NK-92 (cell line): Measurements from ENCODE around the gene SHISAL1.

Source experiments
- DNase-seq: peaks from one replicate; lab custom pipeline; 2025; ENCODE audit not compliant: unreplicated experiment; lab: John Stamatoyannopoulos, UW

The SHISAL1 gene

DNA sequence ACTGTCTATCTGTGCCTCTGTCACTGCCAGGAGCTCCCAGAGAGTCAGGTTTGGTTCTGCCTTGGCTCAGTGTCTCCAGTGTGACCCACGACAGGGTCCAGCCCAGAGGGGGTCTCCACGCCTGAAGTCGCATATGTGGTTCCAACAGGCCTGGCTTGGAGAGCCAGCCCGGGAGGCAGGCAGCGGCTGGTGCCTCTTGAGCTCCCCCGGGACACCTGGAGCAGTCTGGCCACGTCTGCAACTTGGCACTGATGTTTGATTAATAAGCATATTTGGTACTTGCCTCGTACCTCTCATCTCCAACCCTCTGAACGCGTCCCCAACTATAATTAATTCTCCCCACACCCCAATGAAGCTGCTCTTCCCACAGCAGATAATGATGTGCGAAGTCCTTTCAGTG lies 31.7 kb upstream of the SHISAL1 start:
- DNase-seq, result no peak

DNA sequence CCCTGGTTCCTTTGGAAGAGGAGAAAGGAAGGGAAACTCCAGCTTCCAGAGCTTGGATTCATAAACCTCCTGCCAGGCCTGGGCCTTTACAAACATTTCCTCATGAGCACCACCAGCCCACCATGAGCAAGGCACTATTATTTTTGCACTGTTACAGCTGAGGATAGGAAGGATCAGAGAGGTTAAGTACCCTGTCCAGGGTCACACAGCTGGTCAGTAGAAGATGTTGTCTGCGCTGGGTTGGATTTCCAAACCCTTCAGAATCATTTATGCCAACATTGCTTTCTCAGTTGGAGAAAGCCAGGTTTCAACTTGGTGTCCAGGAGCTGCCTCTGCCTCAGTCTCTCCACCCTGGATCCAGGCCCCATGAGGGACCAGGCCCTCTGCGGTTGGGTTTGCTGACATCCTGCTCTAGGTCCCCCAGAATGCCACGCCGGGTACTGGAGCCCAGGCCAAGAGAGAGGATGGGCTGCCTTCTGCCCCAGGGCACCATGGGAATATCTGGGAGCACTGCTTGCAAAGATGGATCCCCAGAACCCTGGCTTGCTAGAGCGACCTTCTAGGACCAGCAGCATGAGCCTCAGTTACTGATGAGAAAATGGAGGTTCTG lies 29.7 kb upstream of the SHISAL1 start:
- DNase-seq, result no peak

DNA sequence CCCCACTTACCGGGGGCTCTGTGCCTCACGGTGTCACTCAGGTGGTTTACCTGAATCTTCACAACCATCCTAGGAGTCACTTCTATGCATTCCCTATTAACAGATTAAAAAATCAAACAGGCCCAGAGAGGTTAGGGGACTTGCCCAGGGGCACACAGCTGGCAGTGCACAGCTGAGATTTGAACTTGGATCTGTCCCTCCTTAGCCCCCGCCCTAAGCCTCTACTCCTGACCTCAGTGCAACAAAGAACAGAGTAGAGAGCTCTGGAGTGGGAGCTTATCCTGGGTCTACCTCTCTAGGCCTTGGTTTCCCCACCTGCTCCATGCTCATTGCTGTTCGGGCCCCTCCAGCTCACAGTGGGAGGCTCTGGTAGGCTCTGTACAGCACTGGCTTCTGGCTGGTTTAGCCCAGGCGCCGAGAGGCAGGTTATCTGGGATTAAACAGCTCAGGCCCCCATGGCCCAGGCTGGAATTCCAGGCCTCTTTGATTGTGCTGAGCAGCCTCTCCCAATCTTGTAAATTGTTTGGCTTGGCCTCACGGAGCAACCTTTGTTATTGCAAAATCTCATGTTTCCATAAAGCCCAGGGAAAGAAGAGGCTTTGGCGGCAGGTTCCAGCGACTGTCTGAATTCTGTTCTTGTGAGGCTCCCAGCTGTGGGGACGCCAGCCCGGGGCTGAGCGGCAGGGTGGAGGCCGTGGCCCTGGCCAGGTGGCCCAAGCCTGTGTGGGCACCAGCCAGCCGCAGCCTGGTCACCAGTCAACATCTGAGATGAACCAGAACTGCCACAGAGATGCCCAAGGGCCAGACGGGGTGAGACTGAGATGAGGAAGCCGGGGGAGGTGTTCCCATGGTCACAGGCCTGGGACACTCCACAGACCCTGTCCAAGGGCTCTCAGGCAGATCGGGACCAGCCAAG lies 28.9 kb upstream of the SHISAL1 start:
- no peak for DNase-seq

DNA sequence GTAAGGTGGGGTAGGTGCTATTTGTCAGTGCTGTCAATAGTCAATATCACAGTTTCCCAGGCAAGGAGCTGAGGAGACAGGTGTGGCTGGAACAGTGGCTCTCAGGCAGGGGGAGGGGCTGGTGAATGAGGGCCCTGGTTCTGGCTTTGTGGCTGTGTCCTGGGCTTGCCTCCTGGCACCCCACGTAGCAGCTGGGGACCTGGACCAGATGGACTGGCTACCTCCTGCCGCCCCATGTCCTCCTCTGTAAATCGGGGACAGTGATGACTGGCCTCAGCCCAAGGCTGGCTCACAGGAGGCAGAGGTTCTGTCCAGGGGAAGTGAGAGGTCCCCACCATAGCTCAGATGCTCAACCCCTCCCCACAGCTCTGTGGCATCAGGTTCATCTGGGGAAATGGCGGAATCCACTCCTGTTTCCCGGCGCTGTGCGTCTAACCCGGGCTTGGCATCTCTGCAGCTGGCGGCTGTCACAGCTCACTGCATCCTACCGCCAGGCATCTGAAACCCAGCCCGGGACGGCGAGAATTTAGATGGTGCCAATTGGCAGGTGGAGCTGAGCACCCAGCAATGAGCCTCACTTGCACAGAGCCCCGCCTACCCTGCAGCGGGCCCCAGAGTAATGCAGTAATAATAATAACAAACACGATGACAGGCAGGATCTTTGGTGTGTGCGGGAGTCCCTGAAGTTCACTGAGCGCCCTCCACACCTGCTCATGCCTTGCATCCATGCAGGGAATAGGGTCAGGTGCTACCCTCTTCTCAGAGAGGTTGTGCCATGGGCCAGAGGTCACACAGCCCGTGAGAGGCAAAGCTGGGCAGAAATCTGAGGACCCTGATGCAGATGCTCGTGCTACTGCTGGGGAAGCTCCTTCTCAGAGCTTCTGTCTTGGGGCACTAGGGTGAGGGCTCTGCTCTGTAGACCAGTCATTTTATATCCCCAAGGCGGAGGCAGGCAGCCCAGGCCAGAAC lies 27.8 kb upstream of the SHISAL1 start:
- DNase-seq, result no peak

DNA sequence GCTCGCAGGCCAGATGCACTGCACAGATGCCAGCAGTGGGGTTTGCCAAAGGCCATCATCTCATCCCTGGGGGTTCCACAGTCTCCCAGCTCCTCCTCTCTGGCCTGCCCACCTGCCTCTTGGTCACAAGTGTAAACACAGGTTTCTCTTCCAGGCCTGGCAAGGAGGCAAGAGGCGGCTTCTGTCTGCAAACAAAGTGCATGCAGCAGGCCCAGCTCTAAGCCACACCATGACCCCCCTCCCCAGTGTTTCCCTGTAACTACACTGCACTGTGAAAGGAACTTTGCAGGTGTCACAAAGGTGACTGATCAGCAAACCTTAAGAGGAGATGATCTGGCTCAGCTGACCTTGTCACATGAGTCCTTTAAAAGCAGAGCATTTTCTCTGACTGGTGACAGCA lies 26.2 kb upstream of the SHISAL1 start:
- no peak for DNase-seq

DNA sequence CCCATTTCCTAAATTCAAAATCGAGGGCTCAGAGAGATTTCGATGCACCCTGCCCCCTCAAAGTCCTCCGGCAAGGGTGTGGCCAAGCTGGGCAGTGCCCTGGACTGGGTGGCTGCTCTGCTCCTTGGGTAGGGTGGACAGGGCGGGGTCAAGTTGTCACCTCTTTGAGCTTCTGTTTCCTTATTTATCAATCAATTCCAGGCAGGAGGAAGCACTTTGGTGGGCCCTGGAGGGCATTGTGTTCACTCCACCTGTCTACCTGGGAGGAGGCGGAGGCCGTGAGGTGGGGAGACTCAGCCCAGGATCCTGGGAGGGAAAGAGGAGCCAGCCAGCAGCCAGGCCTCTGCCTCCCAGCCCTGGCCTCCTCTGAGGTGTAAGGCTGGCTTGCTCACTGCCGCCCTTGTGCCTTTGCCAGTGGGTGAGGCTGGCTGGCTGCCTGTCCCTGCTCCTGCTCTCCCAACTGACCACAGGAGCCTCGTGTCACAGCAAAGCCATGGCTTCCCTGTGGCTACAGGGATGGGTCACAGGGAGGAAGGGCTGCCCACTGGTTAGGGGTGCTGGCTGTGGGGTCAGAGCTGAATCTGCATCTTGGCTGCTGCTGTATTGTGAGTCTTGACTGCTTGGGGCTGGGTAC lies 25.5 kb upstream of the SHISAL1 start:
- DNase-seq, result no peak

DNA sequence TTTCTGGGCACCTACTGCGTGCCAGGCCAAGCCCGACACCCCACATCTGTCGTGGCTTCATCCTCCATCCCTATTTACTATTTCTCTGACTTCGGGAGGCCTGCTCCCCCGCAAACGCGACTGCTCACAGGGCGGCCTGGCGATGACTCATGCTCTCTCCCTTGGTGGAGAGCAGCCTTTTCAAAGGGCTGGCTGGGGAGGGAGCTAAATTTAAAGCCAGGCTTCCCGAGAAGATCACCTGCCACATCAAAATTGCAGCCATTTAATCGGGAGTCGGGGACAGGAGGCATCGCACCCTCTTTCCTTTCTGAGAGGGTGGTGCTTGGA lies 24.9 kb upstream of the SHISAL1 start:
- DNase-seq, result no peak

DNA sequence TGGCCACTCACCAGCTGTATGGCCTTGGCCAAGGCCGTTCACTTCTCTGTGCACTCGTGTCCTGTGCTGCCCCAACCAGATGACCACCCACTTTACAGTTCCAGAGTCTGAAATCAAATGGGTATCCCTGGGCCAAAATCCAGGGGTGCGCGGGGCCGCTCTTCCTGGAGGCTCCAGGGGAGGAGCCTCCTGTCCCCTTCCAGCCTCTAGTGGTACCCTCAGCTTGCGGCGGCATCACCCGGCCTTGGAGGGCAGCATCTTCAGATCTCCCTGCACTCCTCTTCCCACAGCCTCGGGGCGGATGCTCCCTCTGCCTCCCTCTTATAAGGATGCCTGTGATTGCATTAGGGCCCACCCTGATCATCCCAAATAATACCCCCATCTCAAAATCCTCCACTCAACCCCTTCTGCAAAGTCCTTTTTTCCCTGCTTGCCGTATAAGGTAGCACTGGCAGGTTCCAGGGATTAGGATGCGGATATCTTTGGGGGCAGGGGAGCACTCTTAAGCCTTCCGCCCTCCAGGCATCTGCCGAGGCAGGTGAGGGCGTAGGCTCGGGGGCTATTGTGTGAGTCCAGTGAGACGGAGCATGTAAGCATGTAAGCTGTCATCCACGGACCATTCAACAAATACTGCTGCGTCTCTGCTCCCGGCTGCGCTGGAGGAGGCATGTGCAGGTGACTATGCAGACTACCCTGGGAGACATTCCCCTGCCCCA lies 24.4 kb upstream of the SHISAL1 start:
- no peak for DNase-seq

DNA sequence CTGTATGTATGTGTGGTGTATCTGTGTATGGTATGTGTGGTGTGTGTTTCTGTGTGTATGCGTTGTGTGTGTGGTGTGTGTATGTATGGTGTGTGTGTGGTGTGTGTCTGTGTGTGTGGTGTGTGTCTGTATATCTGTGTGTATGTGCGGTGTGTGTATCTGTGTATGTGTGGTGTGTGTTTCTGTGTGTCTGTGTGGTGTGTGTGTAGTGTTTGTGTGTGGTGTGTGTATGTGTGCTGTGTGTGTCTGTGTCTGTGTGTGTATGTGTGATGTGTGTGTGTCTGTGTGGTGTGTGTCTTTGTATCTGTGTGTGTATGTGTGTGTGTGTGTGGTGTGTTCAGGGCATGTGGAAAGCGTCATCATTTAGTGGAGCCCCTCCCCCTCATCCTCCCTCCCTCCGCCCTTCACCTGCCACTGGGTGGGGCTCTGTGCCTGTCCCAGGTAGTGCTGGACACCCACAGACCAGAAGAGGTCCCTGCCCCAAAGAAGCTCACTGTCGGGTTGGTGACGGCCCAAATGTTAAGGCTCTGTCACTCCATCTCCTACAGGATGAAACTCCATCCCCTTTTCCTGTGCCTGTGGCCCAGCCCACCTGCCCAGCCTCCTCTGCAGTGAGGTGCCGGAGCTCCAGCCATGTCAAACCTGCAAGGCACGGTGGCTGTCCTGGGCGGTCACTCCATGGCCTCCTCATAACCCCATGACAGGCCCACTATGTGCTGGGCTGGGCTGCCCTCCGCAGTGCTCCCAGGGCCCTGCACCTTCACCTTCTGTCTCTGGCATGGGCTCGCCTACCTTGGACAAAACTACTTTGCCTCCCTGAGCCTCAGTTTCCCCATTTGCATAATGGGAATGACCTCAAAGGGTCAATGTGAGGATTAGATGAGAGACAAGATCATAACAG lies 23.4 kb upstream of the SHISAL1 start:
- no peak for DNase-seq

DNA sequence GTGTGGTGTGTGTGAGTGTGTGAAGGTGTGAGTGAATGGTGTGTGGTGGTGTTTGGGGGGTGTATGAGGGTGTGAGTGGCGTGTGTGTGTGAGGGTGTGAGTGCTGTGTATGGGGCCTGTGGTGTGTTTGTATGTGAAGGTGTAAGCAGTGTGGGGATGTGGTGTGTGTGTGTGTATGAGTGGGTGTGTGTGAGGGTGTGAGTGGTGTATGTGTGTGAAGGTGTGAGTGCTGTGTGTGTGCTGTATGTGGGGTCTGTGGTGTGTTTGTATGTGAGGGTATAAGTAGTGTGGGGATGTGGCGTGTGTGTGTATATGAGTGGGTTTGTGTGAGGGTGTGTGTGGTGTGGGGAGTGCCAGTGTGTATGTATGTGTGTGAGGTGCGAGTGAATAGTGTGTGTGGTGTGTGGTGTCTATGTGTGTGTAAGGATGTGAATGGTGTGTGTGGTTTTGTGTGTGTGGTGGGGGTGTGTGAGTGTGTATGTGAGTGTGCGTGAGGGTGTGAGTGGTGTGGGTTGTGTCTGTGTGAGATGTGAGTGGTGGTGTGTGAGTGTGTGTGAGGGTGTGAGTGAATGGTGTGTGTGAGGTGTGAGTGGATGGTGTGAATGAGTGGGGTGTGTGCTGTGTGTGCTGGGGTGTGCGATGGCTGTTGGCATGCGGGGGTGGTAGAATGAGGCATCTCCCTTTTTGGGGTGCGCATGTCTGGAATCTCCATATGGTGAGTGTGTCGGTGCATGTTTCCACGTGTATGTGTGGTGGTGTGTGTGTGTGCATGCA lies 22.5 kb upstream of the SHISAL1 start:
- DNase-seq, result no peak

DNA sequence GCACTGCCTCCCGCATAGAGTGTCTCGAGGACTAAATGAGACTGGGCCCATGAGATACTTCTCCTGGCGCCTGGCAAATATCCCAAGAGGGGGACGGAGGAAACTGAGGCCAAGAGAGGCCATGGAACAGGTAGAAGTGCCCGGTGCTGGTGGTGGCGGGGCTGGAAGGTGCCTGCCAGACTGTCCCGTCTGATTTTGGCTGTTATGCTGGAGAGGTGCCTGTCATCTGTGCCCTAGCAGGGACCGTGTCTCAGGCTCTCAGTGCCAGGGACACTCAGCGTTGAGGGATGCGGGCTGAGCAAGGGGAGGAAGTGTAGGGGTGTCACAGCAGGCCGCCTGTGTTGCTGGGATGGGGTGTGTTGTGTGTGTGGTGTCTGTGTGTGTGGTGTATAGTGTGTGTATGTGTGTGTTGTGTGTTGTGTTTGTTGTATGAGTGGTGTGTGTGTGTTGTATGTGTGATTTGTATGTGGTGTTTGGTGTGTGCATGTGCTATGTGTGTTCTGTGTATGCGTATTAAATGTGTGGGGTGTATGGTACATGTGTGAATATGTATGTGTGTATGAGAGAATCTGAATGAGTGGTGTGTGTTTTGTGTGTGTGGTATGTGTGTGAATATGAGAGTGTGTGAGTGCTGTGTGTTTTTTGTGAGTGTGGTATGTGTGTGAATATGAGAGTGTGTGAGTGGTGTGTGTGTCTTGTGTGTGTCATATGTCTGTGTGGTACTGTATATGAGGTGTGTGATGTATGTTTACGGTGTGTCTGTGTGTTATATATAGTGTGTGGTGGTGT lies 21.3 kb upstream of the SHISAL1 start:
- DNase-seq, result no peak

DNA sequence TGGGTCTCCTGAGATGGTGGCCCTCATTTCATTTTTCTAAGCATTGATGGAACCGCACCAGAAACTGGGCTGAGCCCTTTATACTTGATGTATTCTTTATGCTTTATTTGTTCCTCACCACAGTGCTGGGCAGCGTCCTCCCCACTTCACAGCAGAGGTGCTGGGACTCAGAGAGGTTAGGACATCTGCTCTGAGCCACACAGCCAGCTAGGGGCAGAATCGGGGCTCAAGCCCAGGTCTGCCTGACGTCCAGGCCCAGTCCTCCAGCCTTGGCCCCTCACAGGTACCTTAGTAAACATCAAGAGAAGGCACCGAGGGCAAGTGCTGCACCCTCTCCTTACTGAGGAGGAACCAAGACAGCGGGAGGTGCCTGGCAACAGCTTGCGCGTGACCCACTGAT lies 20.2 kb upstream of the SHISAL1 start:
- no peak for DNase-seq

DNA sequence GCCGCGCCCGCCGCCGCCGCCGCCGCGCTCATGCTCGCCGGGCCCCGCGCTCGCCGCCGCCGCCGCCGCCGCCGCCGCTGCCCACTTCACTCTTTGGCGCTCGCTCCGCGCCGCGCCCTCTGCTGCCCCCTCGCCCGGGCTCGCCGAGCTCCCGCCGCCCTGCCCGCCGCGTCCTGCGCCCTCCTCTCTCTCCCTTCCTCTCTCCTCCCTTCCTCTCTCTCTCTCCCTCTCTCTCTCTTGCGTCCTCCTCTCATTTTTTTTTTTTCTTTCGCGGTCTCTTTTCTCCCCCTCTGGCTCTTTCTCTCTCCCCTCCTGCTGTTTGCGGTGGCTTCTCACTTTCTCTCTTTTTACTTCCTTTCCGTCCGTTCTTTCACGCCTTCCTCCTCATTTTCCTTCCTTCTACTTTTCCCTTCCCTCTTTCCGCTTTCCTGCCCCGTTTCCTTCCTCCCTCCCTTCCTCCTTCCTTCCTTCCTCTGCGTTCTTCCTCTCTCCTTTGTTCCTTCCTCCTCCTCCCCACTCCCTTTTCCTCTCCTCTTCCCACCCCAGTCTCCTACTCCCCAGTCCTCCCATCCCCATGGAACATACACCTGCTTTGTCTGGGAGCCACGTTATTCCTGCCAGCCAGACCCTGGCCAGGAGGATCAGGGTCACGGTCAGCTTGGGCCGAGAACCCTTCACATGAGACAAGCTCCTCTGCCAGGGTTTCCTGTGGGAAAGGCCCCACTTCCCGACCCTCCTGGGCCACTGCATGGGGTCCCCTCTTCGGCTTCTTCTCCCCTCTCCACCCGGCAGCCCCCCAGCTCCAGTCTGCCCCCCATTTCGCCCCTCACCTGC lies 19.3 kb upstream of the SHISAL1 start:
- no peak for DNase-seq

DNA sequence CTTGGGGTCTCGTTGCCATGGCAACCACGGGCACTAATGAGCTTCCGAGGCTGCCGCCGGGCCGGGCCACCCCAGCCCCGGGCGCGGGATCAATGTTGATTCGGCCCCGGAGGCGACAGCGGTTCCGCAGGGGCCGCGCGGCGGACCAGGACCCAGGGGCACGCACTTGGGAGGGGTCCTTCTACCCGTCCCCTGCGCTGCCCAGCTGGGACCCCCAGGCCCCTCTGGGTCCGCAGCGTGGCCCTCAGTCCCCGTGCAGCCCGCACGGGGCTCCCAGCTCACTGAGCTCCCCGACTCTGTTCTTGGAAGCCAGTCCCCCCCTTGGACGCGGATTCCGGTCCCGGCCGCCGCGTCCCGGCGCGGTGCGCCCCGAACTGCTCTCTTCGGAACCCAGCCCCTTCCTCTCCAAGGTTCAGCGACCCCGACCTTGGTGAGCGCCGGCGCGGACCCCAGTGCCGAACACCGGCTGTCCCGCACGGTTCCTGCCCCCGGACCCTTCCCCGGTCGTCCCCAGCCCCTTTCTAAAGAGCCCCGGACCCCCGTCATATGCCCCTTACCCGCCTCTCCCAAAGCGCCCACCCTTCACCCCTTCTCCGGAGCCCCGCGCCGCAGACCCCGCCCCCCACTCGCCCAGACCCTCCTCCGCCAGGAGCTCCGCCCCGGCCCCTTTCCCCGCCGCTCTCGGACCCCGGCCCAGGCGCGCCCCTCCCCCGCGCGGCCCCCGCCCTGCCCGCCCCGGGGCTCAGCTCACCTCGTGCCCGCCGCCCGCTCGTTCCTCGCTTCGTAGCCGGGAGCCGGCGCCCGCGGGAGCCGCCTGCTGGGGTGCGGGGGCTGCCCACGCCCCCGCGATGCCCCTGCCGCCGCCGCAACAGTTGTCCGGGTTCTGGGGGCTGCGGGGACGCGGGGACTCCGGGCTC lies 18.3 kb upstream of the SHISAL1 start:
- no peak for DNase-seq

DNA sequence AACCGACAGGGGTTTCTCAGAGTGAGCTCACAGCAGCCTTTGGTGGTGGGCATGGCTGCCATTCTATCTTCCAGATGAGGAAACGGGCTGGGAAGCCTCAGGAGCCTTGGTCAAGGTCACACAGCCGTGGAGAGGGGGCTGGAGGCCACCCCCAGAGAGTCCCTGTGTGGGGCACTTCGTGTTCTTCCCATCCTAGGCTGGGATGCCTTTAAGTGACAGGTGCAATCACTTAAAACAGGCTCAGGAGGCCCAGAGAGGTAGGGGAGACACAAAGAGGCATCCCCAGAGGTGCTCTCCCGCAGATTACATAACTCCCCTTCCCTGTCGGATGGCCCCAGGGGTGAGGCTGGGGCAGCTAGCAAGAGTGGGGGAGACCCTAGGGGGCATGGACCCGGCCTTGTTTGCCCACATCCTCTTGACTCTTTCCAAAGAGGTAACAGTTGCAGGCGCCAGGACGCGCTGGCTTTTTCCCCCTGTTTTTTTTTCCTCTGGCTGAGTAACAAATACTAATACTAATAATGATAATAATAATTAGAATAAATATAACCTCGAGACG lies 17.5 kb upstream of the SHISAL1 start:
- no peak for DNase-seq
